Measurements from ENCODE around the gene EXOC2.
"Not testable (repeated sequence)": the region's sequence is repeated elsewhere in the genome, so short reads cannot be mapped to it uniquely, and the experiment has no call there.

Gene EXOC2

DNA sequence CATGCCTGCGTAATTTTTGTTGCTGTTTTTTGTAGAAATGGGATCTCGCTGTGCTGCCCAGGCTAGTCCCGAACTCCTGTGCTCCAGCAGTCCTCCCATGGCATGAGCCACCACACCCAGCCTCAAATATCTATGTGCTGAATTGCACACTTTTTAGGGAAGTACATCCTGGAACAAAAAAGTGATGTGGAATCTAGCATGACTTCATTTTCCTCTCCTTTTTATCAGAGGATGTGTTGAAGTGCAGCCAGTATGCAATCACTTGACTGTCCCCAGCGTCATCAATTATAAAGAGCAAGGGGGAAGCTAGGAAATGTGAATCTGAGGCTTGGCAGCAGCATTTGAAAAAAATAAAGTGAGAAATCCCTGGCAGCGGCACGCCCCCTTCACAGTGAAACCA is 6.4 kb upstream of the EXOC2 start:
- H3K4me3 ChIP-seq, result no peak overlapping the region
- DNase-seq, result no peak
- intact Hi-C loops (cut with DNase I; ENCODE audit: low total_unique reads), result no loop called here
- TF ChIP-seq CTCF (IDR thresholded peaks at IDR 0.05), result no peak
- no peaks in the 10 kb centered on the region for H3K4me1 ChIP-seq
- H3K27me3 ChIP-seq, result peaks cover 0 to 9% of the 10 kb centered on the region in 2 donors
- no peak overlapping the region for H3K27ac ChIP-seq
- no peaks in the 10 kb centered on the region for H3K9me3 ChIP-seq
- H3K36me3 ChIP-seq, result no peaks in the 10 kb centered on the region

DNA sequence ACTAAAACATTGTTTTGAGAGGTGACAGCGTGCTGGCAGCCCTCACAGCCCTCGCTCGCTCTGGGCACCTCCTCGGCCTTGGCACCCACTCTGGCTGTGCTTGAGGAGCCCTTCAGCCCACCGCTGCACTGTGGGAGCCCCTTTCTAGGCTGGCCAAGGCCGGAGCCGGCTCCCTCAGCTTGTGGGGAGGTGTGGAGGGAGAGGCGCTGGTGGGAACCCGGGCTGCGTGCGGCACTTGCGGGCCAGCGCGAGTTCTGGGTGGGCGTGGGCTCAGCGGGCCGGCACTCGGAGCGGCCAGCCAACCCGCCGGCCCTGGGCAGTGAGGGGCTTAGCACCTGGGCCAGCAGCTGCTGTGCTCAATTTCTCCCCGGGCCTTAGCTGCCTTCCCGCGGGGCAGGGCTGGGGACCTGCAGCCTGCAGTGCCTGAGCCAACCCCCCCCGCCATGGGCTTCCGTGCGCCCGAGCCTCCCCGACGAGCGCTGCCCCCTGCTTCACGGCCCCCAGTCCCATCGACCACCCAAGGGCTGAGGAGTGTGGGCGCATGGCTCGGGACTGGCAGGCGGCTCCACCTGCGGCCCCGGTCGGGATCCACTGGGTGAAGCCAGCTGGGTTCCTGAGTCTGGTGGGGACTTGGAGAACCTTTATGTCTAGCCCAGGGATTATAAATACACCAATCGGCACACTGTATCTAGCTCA is 1.6 kb upstream of the EXOC2 start:
- H3K9me3 ChIP-seq; H3K27ac ChIP-seq; H3K4me3 ChIP-seq; H3K36me3 ChIP-seq; H3K27me3 ChIP-seq; DNase-seq; intact Hi-C loops (cut with DNase I; ENCODE audit: low total_unique reads): not testable (repeated sequence)
- H3K4me1 ChIP-seq, result peaks cover 0 to 21% (median 13%) of the 10 kb centered on the region in 4 donors

DNA sequence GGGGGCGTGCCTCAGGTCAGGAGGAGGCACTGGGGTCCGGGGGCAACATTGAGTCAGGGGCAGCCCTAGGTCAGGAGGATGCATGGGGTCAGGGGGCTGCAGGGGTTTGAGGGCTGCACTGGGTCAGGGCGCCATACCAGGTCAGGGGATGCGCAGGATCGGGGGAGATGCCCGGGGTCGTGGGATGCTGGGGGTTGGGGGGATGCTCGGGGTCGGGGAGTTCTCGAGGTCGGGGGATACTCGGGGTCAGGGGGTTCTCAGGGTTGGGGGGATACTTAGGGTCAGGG is 727 bp upstream of the EXOC2 start:
- Histone ChIP-seq H3K4me1 (peaks cover 0 to 21% (median 13%) of the 10 kb centered on the region in 4 donors), H3K4me3 (peak overlapping the region; percentile 80 to 96), H3K9me3 (no peaks in the 10 kb centered on the region), H3K27me3 (no peaks in the 10 kb centered on the region), H3K36me3 (no peaks in the 10 kb centered on the region), H3K27ac (no peak overlapping the region)
- no peak for DNase-seq
- TF ChIP-seq CTCF (IDR thresholded peaks at IDR 0.05), result no peak
- intact Hi-C loops (cut with DNase I; ENCODE audit: low total_unique reads), result no loop called here

GRCh38 chr6:692356-692851 is 535 bp downstream of the EXOC2 start:
- no peaks in the 10 kb centered on the region for H3K27me3 ChIP-seq
- DNase-seq, result no peak
- peak overlapping the region; percentile 67 to 74 for H3K27ac ChIP-seq
- TF ChIP-seq CTCF (IDR thresholded peaks at IDR 0.05), result no peak
- no peaks in the 10 kb centered on the region for H3K9me3 ChIP-seq
- intact Hi-C loops (cut with DNase I; ENCODE audit: low total_unique reads), result no loop called here
- H3K4me3 ChIP-seq, result peak overlapping the region; percentile 80 to 96
- no peaks in the 10 kb centered on the region for H3K36me3 ChIP-seq
- peaks cover 0 to 21% (median 13%) of the 10 kb centered on the region in 4 donors for H3K4me1 ChIP-seq

GRCh38 chr6:689223-689622 is 3.7 kb downstream of the EXOC2 start:
- H3K9me3 ChIP-seq, result no peaks in the 10 kb centered on the region
- no peaks in the 10 kb centered on the region for H3K36me3 ChIP-seq
- H3K4me1 ChIP-seq, result peaks cover 0 to 30% (median 13%) of the 10 kb centered on the region in 4 donors
- intact Hi-C loops (cut with DNase I; ENCODE audit: low total_unique reads), result no loop called here
- no peak overlapping the region for H3K27ac ChIP-seq
- no peaks in the 10 kb centered on the region for H3K27me3 ChIP-seq
- no peak for DNase-seq
- H3K4me3 ChIP-seq, result no peak overlapping the region
- TF ChIP-seq CTCF (IDR thresholded peaks at IDR 0.05), result no peak

DNA sequence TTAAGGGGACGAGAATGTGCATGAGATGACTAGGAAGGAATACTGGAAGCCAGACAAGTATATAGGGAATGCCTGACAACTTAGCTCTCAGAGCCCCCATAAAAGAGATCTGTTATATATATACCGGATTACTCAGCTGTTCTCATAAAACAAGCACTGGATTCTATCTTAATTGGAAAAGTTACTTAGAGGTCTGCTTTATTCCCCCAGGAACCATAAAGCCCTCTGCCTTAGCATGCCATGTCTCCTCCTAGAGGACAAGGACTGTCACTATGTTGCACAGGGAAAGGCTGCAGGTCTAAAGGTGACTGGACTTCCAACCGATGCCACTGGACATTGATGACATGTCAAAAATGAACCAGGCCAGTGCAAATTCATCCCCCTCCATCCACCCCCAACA is 6.4 kb downstream of the EXOC2 start:
- Histone ChIP-seq H3K27ac (no peak overlapping the region), H3K36me3 (no peaks in the 10 kb centered on the region), H3K9me3 (no peaks in the 10 kb centered on the region), H3K4me1 (peaks cover 0 to 29% (median 12%) of the 10 kb centered on the region in 4 donors), H3K4me3 (no peak overlapping the region), H3K27me3 (no peaks in the 10 kb centered on the region)
- DNase-seq, result no peak
- intact Hi-C loops (cut with DNase I; ENCODE audit: low total_unique reads), result no loop called here
- no peak for TF ChIP-seq CTCF (IDR thresholded peaks at IDR 0.05)
